CD4-positive, alpha-beta T cell treated with Interleukin-15 for 1 hour (primary cell): ENCODE results near the gene CHAF1A.

Source experiments
- DNase-seq: peaks from one replicate; pipeline ENCODE4 v3.0.0-alpha.2; 2020

Gene CHAF1A

GRCh38 chr19:4413588-4413987, 11.1 kb downstream of the CHAF1A start:
- no peak for DNase-seq

- no peak for DNase-seq
These were observed 11.8 kb downstream of the CHAF1A start for GRCh38 chr19:4414144-4414799.

DNA sequence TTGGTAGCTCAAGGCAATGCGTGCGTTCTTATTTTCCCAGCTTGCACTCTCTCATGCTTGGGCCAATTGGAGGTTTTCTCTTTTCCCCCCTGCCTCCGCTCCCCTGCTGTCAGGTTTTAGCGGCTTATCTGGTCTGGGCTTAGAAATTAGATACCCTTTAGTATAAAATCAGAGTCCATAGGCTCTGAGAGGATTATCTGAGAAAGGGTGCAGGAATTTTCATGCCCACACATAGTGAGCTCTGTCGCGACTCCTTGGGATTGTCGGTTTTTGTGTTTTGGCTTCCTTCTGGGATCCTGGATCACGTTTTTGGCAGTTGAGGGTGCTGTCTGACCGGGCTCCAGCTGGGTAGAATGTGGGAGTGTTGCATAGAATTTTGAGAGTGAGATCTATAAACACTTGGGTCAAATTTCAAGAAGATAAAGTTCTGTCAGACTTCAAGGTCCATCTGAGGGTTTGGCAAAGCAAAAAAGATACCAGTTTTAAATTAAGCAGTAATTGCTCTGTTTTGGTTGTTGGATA, 12.4 kb downstream of the CHAF1A start:
- no peak for DNase-seq

GRCh38 chr19:4415352-4415751, 12.9 kb downstream of the CHAF1A start:
- DNase-seq, result no peak

GRCh38 chr19:4416268-4416667, 13.8 kb downstream of the CHAF1A start:
- no peak for DNase-seq

DNA sequence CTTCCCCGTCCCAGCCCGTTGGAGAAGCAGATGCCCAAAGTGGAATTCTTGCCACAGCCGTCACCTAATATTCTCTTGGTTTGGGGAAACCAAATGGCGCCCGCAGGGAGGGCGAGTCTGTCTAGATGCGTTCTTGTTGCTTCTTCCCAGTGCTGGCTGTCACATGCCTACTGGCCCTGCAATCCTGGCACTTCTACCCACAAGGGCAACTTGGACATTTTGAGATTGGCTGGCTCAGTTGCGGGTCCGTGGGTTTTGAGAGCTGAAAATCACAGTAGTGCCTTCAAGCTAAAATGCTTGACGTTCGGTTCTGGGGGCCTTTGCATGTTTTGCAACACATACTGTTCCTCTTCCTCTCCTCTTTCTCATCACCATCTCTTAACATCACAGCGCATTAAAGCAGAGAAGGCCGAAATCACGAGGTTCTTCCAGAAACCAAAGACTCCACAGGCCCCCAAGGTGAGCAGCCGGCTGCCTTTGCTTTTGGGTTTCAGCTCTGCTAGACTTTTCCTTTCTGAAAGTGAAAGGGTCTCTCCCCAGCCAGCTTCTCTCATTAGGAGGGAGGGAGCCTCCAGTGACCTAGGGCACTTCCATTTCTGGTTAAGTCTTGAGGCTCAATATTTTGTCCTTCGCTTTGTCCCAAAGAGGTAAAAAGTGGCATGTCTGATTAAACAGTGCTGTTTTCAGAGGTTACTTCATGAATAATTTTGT, 21.1 kb downstream of the CHAF1A start:
- DNase-seq, result no peak

- no peak for DNase-seq
These were observed 23.1 kb downstream of the CHAF1A start for GRCh38 chr19:4425537-4425936.

DNA sequence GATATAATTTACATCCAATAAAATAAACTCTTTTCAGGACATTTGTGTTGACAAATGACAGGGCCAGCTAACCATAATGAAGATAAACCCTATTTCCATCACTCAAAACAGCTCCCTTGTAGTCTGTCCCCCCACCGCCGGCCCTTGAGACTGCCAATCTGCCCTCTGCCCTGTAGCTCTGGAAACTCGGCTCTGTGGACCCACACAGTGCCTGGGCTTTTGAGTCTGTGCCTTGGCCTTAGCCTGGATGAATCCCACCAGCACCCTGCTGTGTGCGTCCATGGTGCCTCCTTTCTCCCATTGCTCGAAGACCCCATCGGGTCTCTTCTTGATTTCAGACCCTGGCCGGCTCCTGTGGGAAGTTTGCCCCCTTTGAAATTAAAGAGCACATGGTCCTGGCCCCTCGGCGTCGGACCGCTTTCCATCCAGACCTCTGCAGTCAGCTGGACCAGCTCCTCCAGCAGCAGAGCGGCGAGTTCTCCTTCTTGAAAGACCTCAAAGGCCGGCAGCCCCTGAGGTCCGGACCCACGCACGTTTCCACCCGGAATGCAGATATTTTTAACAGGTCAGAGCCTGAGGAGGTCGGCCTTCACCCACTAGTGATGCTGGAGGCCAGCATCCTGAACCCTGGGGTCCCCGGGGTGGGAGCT, 26.0 kb downstream of the CHAF1A start:
- no peak for DNase-seq

DNA sequence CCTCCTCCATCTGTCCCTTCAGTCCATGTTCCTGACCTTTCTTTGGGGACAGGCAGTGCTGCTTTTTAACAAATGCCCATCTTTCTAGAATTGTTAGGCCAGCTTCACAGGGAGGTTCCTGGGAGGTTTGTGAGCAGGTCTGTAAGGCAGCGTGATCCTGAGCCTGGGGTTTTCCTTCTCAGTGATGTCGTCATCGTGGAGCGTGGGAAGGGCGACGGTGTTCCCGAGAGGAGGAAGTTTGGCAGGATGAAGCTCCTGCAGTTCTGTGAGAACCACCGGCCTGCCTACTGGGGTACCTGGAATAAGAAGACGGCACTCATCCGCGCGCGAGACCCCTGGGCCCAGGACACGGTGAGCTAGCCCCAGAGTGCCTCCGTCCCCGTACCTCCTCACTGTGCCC, 26.8 kb downstream of the CHAF1A start:
- no peak for DNase-seq

- no peak for DNase-seq
These were observed 27.3 kb downstream of the CHAF1A start for GRCh38 chr19:4429771-4430171.

DNA sequence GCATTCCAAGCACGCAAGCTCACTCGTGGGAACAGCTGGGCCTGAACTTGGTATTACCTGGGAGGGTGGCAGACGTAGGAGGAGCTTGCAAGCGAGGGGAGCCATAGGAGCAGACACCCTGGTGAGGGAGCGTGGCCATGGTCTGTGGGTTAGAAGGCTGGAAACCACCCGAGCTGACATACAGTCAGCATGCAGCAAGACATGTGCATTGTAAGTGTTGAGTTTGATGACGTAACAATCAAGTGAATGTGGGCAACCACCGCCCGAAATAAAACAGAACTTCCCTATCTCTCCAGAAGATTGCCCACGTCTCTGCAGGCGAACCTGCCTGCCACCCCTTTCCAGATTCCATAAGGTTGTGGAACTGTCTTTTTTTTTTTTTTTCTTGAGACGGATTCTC, 28.3 kb downstream of the CHAF1A start:
- DNase-seq, result peak; percentile 79

- no peak for DNase-seq
These were observed 28.9 kb downstream of the CHAF1A start for GRCh38 chr19:4431296-4431695.

DNA sequence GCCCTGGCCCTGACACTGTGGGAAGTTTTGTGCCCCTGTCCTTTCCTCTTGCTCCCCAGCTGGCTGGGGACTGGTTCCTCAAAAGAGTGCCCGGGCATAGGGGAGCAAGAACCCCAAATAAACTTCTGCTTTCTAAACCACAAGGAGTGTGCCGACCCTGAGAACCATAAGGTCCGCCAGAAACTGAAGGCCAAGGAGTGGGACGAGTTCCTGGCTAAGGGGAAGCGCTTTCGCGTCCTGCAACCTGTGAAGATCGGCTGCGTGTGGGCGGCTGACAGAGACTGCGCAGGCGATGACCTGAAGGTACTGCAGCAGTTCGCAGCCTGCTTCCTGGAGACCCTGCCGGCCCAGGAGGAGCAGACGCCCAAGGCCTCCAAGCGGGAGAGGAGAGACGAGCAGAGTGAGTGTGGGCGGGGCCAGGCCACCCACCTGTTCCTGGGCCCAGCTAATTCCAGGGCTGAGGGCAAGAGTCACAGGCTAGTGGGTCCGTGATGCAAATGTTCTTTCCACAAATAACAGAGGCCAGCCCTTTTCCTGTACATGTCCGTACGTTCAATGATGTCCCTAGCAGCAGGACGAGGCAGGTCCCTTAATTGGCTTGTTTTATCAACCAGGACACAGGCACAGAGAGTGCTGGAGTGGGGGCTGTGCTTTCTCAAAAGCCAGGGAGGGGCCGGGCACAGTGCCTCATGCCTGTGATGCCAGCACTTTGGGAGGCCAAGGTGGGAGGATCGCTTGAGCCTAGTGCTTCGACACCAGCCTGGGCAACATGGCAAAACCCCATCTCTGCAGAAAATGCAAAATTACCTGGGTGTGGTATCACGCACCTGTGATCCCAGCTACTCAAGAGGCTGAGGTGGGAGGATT, 29.6 kb downstream of the CHAF1A start:
- peak; percentile 64 for DNase-seq

GRCh38 chr19:4432918-4433506, 30.6 kb downstream of the CHAF1A start:
- no peak for DNase-seq

GRCh38 chr19:4434391-4434790, 32.0 kb downstream of the CHAF1A start:
- no peak for DNase-seq

GRCh38 chr19:4436231-4436630, 33.8 kb downstream of the CHAF1A start:
- DNase-seq, result no peak

- DNase-seq, result no peak
These were observed 34.7 kb downstream of the CHAF1A start for GRCh38 chr19:4437103-4437502.

DNA sequence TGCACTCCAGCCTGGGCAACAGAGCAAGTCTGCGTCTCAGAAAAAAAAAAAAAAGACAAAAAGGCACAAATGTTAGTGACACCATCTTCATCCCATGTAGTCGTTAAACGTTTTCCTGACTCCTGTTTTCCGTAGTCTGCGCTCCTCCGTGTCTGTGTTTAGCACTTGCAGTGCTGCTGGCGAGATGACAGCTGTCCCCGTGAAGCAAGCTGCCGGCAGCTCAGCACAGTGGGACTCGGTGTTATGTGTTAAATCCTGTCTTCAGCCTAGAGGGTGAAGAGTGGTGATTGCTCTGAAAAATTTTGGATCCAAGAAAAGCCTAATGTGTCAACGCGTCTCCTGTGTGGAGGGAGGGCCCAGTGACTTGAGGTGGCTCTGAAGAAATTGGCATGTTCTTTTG, 36.8 kb downstream of the CHAF1A start:
- DNase-seq, result no peak

GRCh38 chr19:4441994-4442818, 39.8 kb downstream of the CHAF1A start:
- no peak for DNase-seq

DNA sequence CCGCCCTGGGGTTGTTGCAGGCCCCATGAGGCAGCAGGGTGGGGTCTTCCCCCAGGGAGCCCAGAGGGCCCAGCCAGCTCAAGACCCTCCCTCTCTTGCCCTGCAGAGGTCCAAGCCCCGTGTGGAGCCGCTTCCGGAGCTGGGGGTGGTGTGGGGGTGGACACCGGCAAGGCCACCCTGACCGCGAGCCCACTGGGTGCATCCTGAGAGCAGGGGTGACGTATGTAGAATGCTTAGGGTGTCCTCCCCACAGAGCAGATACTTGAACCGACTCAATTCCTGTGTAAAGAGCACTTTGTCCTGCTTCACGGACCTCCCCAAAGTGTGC, 40.3 kb downstream of the CHAF1A start:
- DNase-seq, result no peak

- DNase-seq, result no peak
These were observed 40.7 kb downstream of the CHAF1A start for GRCh38 chr19:4443188-4443587.
